HUES6 (cell line): ENCODE data around the gene LCOR.
"Not testable (repeated sequence)": the region's sequence is repeated elsewhere in the genome, so short reads cannot be mapped to it uniquely, and the experiment has no call there.

Experiments
- H3K27ac ChIP-seq: 2 replicates; pipeline ENCODE4 v1.7.0; 2013; ENCODE audit warnings: low read depth, mild to moderate bottlenecking, low read length, inconsistent platforms
- H3K27me3 ChIP-seq: 2 replicates; pipeline ENCODE4 v1.6.1; 2013; ENCODE audit warnings: low read length; ENCODE audit not compliant: control insufficient read depth, insufficient read depth
- H3K36me3 ChIP-seq: 2 replicates; pipeline ENCODE4 v1.6.1; 2013; ENCODE audit warnings: low read length; ENCODE audit not compliant: control insufficient read depth, insufficient read depth
- H3K4me1 ChIP-seq: 2 replicates; pipeline ENCODE4 v1.6.1; 2013; ENCODE audit warnings: low read length; ENCODE audit not compliant: control insufficient read depth, insufficient read depth
- H3K4me3 ChIP-seq: 2 replicates; pipeline ENCODE4 v1.5.1; 2013; ENCODE audit warnings: low read depth, low read length
- H3K9ac ChIP-seq: one replicate; pipeline ENCODE4 v1.6.1; 2013; ENCODE audit warnings: mild to moderate bottlenecking, low read length
- H3K9me3 ChIP-seq: 2 replicates; pipeline ENCODE4 v1.6.1; 2013; ENCODE audit warnings: low read depth, low read length; ENCODE audit not compliant: control insufficient read depth, insufficient read depth

Gene LCOR

DNA sequence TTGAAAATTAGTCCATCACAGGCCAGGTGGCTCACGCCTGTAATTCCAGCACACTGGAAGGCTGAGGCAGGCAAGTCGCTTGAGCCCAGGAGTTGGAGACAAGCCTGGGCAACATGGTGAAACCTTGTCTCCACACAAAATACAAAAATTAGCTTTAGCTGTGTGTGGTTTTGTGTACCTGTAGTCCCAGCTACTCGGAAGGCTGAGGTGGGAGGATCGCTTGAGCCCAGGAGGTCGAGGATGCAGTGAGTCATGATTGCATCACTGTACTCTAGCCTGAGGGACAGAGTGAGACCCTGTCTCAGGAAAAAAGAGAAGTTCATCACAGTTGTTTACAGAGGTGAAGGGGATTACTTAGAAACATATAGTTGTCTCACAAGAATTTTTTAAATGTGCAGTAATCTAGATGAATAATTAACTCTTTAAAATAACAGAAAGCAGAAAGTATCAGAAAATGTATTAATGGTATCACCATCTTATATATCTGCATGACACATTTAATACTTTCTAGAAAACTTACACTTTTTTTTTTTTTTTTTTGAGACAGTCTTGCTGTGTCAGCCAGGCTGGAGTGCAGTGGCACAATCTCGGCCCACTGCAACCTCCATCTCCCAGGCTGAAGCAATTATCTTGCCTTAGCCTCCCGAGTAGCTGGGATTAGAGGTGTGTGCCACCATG is 8.9 kb downstream of the LCOR start:
- H3K27me3 ChIP-seq: no peaks in the 10 kb centered on the region
- peaks cover 28% of the 10 kb centered on the region for H3K4me1 ChIP-seq
- H3K4me3 ChIP-seq: no peak overlapping the region
- H3K9ac ChIP-seq: no peak overlapping the region
- H3K9me3 ChIP-seq: no peaks in the 10 kb centered on the region
- peaks cover 3% of the 10 kb centered on the region; the same call in 1 of the 2 replicates for H3K36me3 ChIP-seq
- peak overlapping the region; percentile 61; the same call in 1 of the 2 replicates for H3K27ac ChIP-seq

DNA sequence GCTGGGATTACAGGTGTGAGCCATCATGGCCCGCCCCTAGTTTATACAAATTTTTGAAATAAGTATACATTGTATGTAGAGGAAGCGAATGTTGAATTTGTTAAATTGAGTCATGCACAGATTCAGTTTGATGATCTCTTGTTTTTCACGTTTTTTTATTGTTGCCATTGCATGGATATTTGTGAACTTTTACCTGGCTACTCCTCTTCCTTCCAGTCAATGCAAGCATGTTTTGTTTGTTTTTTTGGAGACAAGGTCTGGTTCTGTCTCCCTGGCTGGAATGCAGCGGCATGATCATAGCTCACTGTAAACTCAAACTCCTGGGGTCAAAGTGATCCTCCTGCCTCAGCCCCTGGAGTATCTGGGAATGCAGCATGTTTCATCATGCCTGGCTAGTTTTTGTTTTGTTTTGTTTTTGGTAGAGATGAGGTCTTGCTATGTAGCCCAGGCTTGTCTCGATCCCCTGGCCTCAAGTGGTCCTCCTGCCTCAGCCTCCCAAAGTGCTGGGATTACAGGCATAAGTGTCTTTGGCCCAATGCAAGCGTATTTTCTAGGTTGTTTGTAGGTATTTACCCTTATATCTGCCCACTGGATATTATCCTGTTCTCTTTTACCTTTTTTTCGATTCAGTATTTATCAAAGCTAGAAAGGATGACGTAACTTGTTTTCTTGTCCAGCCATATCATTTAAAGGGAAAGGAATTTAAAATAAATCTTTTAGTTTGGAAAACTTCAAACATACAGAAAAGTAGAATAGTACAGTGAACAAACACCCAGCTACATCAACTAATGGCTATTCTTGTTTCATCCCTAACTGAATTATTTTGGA is 11.0 kb downstream of the LCOR start:
- Histone ChIP-seq H3K4me3 (no peak overlapping the region), H3K9ac (no peak overlapping the region), H3K36me3 (no peaks in the 10 kb centered on the region), H3K27ac (no peak overlapping the region), H3K4me1 (peaks cover 22% of the 10 kb centered on the region), H3K9me3 (no peaks in the 10 kb centered on the region), H3K27me3 (no peaks in the 10 kb centered on the region)

DNA sequence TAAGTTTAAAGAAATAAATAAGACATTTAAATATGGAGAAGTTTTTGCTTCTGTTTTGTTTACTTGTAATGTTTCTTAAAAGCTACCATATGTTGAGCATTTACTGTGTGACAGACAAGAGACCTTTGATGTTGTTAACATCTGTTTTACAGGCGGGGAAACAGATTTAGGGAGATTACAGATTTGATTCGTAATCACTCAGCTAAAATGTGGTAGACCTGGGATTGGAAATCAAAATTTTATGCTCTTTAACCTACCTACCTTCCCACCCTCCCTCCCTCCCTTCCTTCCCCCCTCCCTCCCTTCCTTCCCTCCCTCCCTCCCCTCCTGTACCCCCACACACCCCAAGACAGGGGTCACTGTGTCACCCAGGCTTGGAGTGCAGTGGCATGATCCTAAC is 11.7 kb downstream of the LCOR start:
- Histone ChIP-seq H3K9me3 (no peaks in the 10 kb centered on the region), H3K4me1 (peaks cover 22% of the 10 kb centered on the region), H3K4me3 (no peak overlapping the region), H3K27me3 (no peaks in the 10 kb centered on the region), H3K9ac (no peak overlapping the region), H3K36me3 (no peaks in the 10 kb centered on the region), H3K27ac (no peak overlapping the region)

DNA sequence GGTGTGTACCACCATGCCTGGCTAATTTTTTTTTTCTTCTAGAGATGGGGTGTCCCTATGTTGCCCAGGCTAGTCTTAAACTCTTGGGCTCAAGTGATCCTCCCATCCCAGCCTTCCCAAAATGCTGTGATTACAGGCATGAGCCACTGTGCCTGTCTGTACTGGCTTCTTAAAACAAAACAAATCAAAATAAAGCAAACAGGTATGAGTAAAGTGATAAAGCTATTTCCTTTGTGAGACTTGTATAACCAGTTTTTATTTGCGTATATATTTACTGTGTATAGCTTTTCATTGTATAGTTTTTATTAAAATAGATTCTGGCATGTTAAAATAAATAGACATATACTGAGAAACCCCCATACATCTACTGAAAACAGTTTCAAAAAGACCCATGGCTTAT is 14.3 kb downstream of the LCOR start:
- H3K27me3 ChIP-seq: no peaks in the 10 kb centered on the region
- H3K4me1 ChIP-seq: peaks cover 23% of the 10 kb centered on the region
- no peaks in the 10 kb centered on the region for H3K9me3 ChIP-seq
- H3K27ac ChIP-seq: no peak overlapping the region
- H3K36me3 ChIP-seq: no peaks in the 10 kb centered on the region
- no peak overlapping the region for H3K4me3 ChIP-seq
- H3K9ac ChIP-seq: no peak overlapping the region

DNA sequence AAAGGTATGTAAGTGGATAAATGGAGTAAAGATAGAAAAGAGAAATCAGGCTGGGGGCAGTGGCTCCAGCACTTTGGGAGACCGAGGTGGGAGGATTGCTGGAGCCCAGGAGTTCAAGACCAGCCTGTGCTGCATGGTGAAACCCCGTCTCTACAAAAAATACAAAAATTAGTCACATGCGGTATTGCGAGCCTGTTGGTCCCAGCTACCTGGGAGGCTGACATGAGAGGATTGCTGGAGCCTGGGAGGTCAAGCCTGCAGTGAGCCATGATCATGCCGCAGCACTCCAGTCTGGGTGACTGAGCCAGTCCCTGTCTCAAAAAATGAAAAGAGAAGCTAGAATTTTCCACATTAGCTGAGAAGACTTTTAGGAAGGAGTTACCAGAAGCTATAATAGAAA is 14.8 kb downstream of the LCOR start:
- Histone ChIP-seq H3K27me3 (no peaks in the 10 kb centered on the region), H3K4me1 (peaks cover 23% of the 10 kb centered on the region), H3K27ac (no peak overlapping the region)

DNA sequence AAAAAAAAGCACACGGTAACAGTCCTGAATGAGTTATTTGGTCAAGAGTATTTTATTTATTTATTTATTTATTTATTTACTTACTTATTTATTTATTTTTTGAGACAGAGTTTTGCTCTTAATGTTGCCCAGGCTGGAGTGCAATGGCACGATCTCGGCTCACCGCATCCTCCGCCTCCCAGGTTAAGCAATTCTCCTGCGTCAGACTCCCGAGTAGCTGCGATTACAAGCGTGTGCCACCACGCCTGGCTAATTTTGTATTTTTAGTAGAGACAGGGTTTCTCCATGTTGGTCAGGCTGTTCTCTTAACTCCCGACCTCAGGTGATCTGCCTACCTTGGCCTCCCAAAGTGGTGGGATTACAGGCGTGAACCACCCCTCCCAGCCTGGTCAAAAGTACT is 15.3 kb downstream of the LCOR start:
- H3K27ac ChIP-seq, H3K4me3 ChIP-seq, H3K9me3 ChIP-seq, H3K36me3 ChIP-seq, H3K9ac ChIP-seq, H3K27me3 ChIP-seq: not testable (repeated sequence)
- H3K4me1 ChIP-seq: peaks cover 23% of the 10 kb centered on the region

More for the DNA sequence above, 14.8 kb downstream of the LCOR start:
- no peak overlapping the region for H3K4me3 ChIP-seq
- H3K9me3 ChIP-seq: no peaks in the 10 kb centered on the region
- H3K36me3 ChIP-seq: no peaks in the 10 kb centered on the region
- no peak overlapping the region for H3K9ac ChIP-seq

DNA sequence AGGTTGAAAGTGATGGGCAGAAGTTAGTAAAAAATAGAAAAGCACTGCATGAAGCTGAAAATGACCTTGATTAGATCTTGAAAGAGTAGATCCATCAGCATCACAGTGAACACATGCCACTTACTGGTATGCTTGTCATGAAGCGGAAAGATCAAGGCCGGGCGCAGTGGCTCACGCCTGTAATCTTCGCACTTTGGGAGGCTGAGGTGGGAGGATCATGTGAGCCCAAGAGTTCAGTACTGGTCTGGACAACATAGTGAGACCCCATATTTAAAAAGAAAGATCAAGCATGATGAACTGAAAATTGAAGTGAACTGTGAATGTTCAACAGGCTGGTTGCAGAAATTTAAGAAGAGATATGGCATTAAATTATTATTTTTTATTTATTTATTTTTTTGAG is 18.0 kb downstream of the LCOR start:
- Histone ChIP-seq H3K4me1 (peaks cover 7% of the 10 kb centered on the region), H3K4me3 (no peak overlapping the region), H3K9me3 (no peaks in the 10 kb centered on the region), H3K36me3 (no peaks in the 10 kb centered on the region), H3K27ac (no peak overlapping the region), H3K27me3 (no peaks in the 10 kb centered on the region), H3K9ac (no peak overlapping the region)

DNA sequence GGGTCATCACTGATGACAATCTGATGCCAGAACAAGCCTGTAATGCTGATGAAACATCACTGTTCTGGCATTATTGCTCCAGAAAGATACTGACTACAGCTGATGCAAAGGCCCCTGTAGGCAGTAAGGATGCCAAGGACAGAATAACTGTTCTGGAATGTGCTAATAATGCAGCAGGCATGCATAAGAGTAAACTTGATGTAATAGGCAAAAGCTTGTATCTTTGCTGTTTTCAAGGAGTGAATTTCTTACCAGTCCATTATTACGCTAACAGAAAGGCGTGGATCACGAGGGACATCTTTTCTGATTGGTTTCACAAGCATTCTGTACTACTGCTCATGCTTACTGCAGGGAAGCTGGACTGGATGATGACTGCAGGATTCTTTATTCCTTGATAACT is 18.7 kb downstream of the LCOR start:
- H3K27me3 ChIP-seq: no peaks in the 10 kb centered on the region
- H3K27ac ChIP-seq: no peak overlapping the region
- peaks cover 6% of the 10 kb centered on the region; the same call in 1 of the 2 replicates for H3K4me1 ChIP-seq
- no peaks in the 10 kb centered on the region for H3K9me3 ChIP-seq
- no peak overlapping the region for H3K4me3 ChIP-seq
- H3K36me3 ChIP-seq: no peaks in the 10 kb centered on the region
- H3K9ac ChIP-seq: no peak overlapping the region

DNA sequence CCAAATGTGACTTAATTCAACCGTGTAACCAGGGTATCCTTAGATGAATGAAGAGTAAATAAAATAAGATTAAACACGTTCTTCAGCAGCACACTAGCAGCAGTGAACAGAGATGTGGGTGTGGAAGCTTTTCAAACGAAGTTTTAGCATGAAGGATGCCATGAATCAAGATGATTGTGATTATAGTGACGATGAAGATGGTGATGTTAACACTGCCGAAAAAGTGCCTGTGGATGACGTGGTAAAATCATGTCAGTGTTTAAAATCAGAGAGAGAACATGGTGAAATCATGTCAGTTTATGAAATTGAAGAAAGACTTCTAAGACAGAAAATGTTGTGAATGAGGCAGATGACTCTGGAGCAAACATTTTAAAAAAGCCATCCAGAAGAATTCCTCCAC is 19.2 kb downstream of the LCOR start:
- no peak overlapping the region; the same call in 1 of the 2 replicates for H3K27ac ChIP-seq
- H3K27me3 ChIP-seq: no peaks in the 10 kb centered on the region
- no peaks in the 10 kb centered on the region for H3K36me3 ChIP-seq
- peaks cover 6% of the 10 kb centered on the region; the same call in 1 of the 2 replicates for H3K4me1 ChIP-seq
- H3K9me3 ChIP-seq: no peaks in the 10 kb centered on the region
- H3K4me3 ChIP-seq: no peak overlapping the region
- H3K9ac ChIP-seq: no peak overlapping the region

DNA sequence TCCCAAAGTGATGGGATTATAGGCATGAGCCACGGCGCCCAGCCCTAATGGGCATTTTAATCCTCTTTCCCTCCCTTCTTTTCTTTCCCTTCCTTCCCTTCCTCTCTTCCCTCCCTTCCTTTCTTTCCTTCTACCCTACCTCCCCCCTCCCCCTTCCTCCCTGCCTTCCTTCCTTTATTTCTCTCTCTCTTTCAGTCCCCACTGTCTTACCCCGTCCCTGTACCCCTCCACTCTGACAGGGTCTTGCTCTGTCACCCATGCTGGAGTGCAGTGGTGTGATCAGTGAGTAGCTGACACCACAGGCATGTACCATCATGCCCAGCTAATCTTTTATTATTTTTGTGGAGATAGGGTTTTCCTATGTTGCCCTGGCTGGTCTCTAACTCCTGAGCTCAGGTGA is 24.2 kb downstream of the LCOR start:
- H3K36me3 ChIP-seq: no peaks in the 10 kb centered on the region
- no peak overlapping the region for H3K9ac ChIP-seq
- H3K27me3 ChIP-seq: no peaks in the 10 kb centered on the region
- H3K27ac ChIP-seq: no peak overlapping the region
- no peaks in the 10 kb centered on the region; the same call in 1 of the 2 replicates for H3K4me1 ChIP-seq
- no peak overlapping the region for H3K4me3 ChIP-seq
- no peaks in the 10 kb centered on the region for H3K9me3 ChIP-seq

DNA sequence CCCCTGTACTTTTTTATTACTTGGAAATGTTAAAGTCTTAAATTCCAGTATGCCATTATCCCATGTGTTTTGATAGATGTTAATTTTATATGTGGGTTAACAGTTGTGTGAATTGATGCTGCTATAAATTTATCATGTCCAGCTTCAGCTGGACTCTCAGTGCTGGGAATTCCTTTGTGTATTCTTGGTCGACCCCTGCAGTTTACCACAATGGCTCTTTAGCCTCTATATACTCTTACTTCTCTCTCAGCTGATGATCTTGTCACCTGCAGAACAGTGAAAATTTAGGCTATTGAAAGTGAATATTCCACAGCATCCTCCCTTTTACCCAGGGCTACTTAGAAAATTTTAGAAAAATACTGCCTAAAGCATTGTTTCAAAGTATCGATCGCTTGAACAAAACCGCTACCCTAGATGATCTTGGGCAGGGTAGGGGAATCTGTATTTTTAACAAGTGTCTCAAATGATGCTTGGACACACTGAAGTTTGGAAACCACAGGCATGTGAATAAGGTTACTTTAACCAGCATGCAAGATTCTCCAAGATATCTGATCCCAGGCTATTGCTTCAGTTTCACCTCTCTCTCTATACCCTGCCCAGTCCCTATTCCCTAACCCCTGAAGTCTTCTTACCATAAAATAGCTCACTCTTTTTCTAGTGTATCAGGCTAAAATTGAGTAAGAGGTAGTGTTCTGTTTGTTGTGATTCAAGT is 25.4 kb downstream of the LCOR start:
- no peaks in the 10 kb centered on the region for H3K36me3 ChIP-seq
- H3K9ac ChIP-seq: no peak overlapping the region
- no peak overlapping the region for H3K4me3 ChIP-seq
- H3K9me3 ChIP-seq: no peaks in the 10 kb centered on the region
- H3K4me1 ChIP-seq: no peaks in the 10 kb centered on the region; the same call in 1 of the 2 replicates
- H3K27me3 ChIP-seq: no peaks in the 10 kb centered on the region
- no peak overlapping the region for H3K27ac ChIP-seq
